Measurements from ENCODE around the gene TMEM184B.

TMEM184B gene

GRCh38 chr22:38221407-38221806 is 51.4 kb downstream of the TMEM184B start:
- H3K4me3 ChIP-seq (replicated peaks; ENCODE audit: low read depth, low read length), result no peak overlapping the region
- DNase-seq (ENCODE audit: extremely low read depth, low read depth), result no peak
- TF ChIP-seq, protein P1, sequence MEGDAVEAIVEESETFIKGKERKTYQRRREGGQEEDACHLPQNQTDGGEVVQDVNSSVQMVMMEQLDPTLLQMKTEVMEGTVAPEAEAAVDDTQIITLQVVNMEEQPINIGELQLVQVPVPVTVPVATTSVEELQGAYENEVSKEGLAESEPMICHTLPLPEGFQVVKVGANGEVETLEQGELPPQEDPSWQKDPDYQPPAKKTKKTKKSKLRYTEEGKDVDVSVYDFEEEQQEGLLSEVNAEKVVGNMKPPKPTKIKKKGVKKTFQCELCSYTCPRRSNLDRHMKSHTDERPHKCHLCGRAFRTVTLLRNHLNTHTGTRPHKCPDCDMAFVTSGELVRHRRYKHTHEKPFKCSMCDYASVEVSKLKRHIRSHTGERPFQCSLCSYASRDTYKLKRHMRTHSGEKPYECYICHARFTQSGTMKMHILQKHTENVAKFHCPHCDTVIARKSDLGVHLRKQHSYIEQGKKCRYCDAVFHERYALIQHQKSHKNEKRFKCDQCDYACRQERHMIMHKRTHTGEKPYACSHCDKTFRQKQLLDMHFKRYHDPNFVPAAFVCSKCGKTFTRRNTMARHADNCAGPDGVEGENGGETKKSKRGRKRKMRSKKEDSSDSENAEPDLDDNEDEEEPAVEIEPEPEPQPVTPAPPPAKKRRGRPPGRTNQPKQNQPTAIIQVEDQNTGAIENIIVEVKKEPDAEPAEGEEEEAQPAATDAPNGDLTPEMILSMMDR (IDR thresholded peaks at IDR 0.05; ENCODE audit: low read depth, low read length, missing control alignments), result no peak

DNA sequence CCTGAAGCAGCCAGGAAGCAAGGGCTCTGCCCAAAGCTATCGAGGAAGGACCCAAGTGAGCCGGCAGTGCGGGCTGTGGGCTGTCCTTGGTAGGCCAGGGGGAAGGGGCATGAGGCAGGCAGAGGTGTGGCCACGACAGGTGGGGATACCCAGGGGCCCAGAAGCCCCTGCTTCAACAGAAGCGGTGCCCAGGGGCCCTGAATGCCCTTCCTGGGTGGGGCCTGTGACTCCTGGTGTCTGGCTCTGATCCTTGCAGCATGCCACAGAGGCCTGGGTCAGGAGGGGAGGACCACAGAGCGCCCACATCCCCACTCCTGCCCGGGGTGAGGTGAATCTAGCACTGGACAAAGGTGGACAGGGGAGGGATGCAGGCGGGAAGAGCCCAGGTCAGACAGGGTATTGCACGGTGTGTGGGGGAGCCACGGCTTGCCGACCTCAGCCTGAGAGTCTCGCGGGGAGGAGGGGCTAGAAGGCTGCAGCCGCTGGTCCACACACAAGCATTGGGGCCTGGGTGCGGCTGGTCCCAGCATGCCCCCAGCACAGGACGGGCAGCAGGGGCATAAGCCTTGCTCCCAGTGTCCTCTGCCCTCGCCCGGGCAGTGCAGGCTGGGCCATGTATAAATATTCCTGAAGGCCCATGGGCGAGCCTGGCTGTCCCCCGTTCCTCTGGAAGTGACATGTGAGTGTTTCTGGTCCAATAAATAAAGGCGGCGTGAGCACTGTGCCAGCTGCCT is 52.0 kb downstream of the TMEM184B start:
- TF ChIP-seq, protein P1 (IDR thresholded peaks at IDR 0.05; ENCODE audit: low read depth, low read length, missing control alignments), result no peak

DNA sequence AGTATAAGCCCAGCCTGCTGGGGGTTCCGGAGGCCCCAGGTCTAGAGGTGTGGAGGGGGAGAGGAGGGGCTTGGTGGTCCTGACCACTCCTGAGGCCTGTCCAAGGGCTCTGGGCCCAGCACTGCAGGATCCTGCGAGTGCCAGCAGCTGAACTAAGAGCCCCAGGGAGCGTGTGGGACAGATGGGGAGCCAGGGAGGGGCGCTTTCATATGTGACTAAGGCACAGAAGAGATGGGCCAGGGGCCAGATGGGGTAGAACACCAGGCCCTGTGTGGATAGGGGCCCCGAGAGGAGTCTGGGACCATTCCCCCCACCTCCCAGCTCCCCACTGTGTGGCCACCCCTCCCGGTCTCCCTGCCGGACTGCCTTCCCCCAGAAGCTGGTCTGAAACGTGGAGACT is 52.6 kb downstream of the TMEM184B start:
- H3K4me3 ChIP-seq (replicated peaks; ENCODE audit: low read depth, low read length), result no peak overlapping the region
- DNase-seq (ENCODE audit: extremely low read depth, low read depth), result no peak
- TF ChIP-seq, protein P1 (IDR thresholded peaks at IDR 0.05; ENCODE audit: low read depth, low read length, missing control alignments), result no peak

More for the DNA sequence above, 52.0 kb downstream of the TMEM184B start:
- DNase-seq (ENCODE audit: extremely low read depth, low read depth), result no peak
- no peak overlapping the region for H3K4me3 ChIP-seq (replicated peaks; ENCODE audit: low read depth, low read length)

- no peak for DNase-seq (ENCODE audit: extremely low read depth, low read depth)
- H3K4me3 ChIP-seq (replicated peaks; ENCODE audit: low read depth, low read length), result no peak overlapping the region
- TF ChIP-seq, protein P1 (IDR thresholded peaks at IDR 0.05; ENCODE audit: low read depth, low read length, missing control alignments), result no peak
Measured at GRCh38 chr22:38219632-38220031, 53.2 kb downstream of the TMEM184B start.

- TF ChIP-seq, protein P1 (IDR thresholded peaks at IDR 0.05; ENCODE audit: low read depth, low read length, missing control alignments), result no peak
- peak; percentile 75 for DNase-seq (ENCODE audit: extremely low read depth, low read depth)
- no peak overlapping the region for H3K4me3 ChIP-seq (replicated peaks; ENCODE audit: low read depth, low read length)
Measured at GRCh38 chr22:38218661-38219622, 53.9 kb downstream of the TMEM184B start.

GRCh38 chr22:38215156-38216038 is 57.4 kb downstream of the TMEM184B start:
- no peak for DNase-seq (ENCODE audit: extremely low read depth, low read depth)
- TF ChIP-seq, protein P1 (IDR thresholded peaks at IDR 0.05; ENCODE audit: low read depth, low read length, missing control alignments), result no peak
- H3K4me3 ChIP-seq (replicated peaks; ENCODE audit: low read depth, low read length), result no peak overlapping the region
